ENCODE results near the gene EDC3. TPM values are rescaled to one million over a fixed set of nuclear protein-coding genes. Genes with fewer than 3 reads are reported as not detected.
"Not testable (repeated sequence)": the region's sequence is repeated elsewhere in the genome, so short reads cannot be mapped to it uniquely, and the experiment has no call there.

The EDC3 gene
- polyA plus RNA-seq, 1 experiment: 44.2 TPM

- peaks cover 43% of the 10 kb centered on the region for H3K36me3 ChIP-seq (ENCODE audit: control insufficient read depth, insufficient read depth, low read length)
- CTCF ChIA-PET: interaction anchor here (0.6 to 22.3 kb wide), 23 partner anchors 10 to 319 kb away, joined by 3 to 563 read pairs (median 6); partner anchors contain the start of genes CLK3, CSK, CYP11A1 and UBL7
- TF ChIP-seq CTCF (IDR thresholded peaks at IDR 0.05; ENCODE audit: insufficient read depth, low read depth, low read length): no peak
- POLR2A ChIA-PET: no interaction called here
- no peak for DNase-seq (ENCODE audit: low read depth)
- H3K27me3 ChIP-seq (ENCODE audit: control insufficient read depth, insufficient read depth, low read length): no peaks in the 10 kb centered on the region
- H3K4me3 ChIP-seq (ENCODE audit: low read depth, low read length): no peak overlapping the region
These were observed 64.8 kb downstream of the EDC3 start for GRCh38 chr15:74631087-74631385.

- ChIA-PET POLR2A (no interaction called here), CTCF (interaction anchor here (0.6 to 22.3 kb wide), 19 partner anchors 10 to 319 kb away, joined by 3 to 563 read pairs (median 10); partner anchors contain the start of genes CLK3, CSK and CYP11A1)
- Histone ChIP-seq H3K4me3 (ENCODE audit: low read depth, low read length) (no peak overlapping the region), H3K36me3 (ENCODE audit: control insufficient read depth, insufficient read depth, low read length) (peaks cover 47% of the 10 kb centered on the region), H3K27me3 (ENCODE audit: control insufficient read depth, insufficient read depth, low read length) (no peaks in the 10 kb centered on the region)
- DNase-seq (ENCODE audit: low read depth): no peak
- TF ChIP-seq CTCF (IDR thresholded peaks at IDR 0.05; ENCODE audit: insufficient read depth, low read depth, low read length): no peak
These were observed 65.3 kb downstream of the EDC3 start for GRCh38 chr15:74630284-74631086.

- H3K27me3 ChIP-seq (ENCODE audit: control insufficient read depth, insufficient read depth, low read length); H3K4me3 ChIP-seq (ENCODE audit: low read depth, low read length); POLR2A ChIA-PET; DNase-seq (ENCODE audit: low read depth): not testable (repeated sequence)
- peaks cover 51% of the 10 kb centered on the region for H3K36me3 ChIP-seq (ENCODE audit: control insufficient read depth, insufficient read depth, low read length)
- CTCF ChIA-PET: interaction anchor here (1.0 to 22.3 kb wide), 6 partner anchors 11 to 320 kb away, joined by 4 to 563 read pairs (median 47); partner anchors contain the start of genes CLK3 and CSK
These were observed 66.1 kb downstream of the EDC3 start for GRCh38 chr15:74629696-74630095.

GRCh38 chr15:74628949-74629348, 66.9 kb downstream of the EDC3 start:
- ChIA-PET CTCF (interaction anchor here (0.6 to 22.3 kb wide), 4 partner anchors 8 to 249 kb away, joined by 3 to 563 read pairs (median 3); partner anchors contain the start of gene CSK), POLR2A (no interaction called here)
- TF ChIP-seq CTCF (IDR thresholded peaks at IDR 0.05; ENCODE audit: insufficient read depth, low read depth, low read length): no peak
- no peaks in the 10 kb centered on the region for H3K27me3 ChIP-seq (ENCODE audit: control insufficient read depth, insufficient read depth, low read length)
- no peak for DNase-seq (ENCODE audit: low read depth)
- H3K36me3 ChIP-seq (ENCODE audit: control insufficient read depth, insufficient read depth, low read length): peaks cover 54% of the 10 kb centered on the region
- no peak overlapping the region for H3K4me3 ChIP-seq (ENCODE audit: low read depth, low read length)

- Histone ChIP-seq H3K36me3 (ENCODE audit: control insufficient read depth, insufficient read depth, low read length) (peaks cover 61% of the 10 kb centered on the region), H3K27me3 (ENCODE audit: control insufficient read depth, insufficient read depth, low read length) (no peaks in the 10 kb centered on the region), H3K4me3 (ENCODE audit: low read depth, low read length) (no peak overlapping the region)
- DNase-seq (ENCODE audit: low read depth): no peak
- TF ChIP-seq CTCF (IDR thresholded peaks at IDR 0.05; ENCODE audit: insufficient read depth, low read depth, low read length): no peak
- CTCF ChIA-PET: interaction anchor here (0.6 to 22.3 kb wide), 4 partner anchors 9 to 249 kb away, joined by 3 to 563 read pairs (median 3); partner anchors contain the start of gene CSK
- POLR2A ChIA-PET: interaction anchor here (0.7 kb wide), 1 partner anchor 53 kb away, joined by 3 read pairs; no protein-coding TSS in a partner anchor
These were observed 67.6 kb downstream of the EDC3 start for GRCh38 chr15:74628199-74628598.

Data from BJ (cell line).